T-helper 22 cell (primary cell): ENCODE measurements around the gene GATM.
"Not testable (repeated sequence)": the region's sequence is repeated elsewhere in the genome, so short reads cannot be mapped to it uniquely, and the experiment has no call there.

Source experiments
- DNase-seq: peaks from one replicate; pipeline ENCODE4 v3.0.0-alpha.2; 2020; ENCODE audit warnings: low read depth

Gene GATM

GRCh38 chr15:45389351-45389750, 11.0 kb upstream of the GATM start:
- no peak for DNase-seq

- DNase-seq, result no peak
Observed at GRCh38 chr15:45387380-45388007, 9.2 kb upstream of the GATM start.

GRCh38 chr15:45386974-45387373, 8.6 kb upstream of the GATM start:
- no peak for DNase-seq

DNA sequence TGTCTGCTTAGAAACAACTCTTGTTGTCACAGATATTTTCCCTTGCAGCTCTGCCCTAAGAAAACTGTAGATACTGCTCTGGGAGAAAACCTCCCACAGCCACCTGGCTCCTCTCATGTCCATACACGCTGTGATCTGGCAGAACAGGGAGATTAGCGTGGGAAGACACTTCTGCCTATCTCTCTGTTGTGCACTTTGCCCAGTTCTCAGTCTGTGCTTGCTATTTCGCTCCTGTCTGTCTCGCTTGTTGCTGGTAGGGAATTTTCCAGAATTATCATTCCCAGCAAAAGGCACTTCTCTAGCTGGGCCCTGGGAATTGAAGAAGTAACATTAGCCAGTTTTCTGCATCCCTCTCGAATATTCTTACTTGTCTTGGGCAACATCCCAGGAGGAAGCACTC, 8.1 kb upstream of the GATM start:
- no peak for DNase-seq

DNA sequence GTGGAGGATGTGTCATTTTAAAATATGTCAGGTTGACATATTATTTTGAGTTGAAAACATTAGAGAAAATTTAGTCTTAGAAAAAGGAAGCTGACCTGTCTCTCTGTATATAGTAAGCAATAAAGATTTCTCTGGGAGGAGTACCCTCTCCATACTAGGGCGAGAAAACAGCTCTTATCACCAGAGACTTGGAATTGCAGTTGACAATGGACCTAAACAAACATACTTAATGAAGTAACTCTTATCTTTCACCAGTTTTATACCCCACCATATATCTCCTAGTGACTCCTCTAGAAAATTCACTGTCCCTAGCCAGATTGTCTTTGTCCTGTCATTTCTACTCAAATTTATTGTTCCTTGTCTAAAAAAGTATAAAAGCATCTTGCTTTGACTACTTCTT, 7.2 kb upstream of the GATM start:
- DNase-seq, result no peak

DNA sequence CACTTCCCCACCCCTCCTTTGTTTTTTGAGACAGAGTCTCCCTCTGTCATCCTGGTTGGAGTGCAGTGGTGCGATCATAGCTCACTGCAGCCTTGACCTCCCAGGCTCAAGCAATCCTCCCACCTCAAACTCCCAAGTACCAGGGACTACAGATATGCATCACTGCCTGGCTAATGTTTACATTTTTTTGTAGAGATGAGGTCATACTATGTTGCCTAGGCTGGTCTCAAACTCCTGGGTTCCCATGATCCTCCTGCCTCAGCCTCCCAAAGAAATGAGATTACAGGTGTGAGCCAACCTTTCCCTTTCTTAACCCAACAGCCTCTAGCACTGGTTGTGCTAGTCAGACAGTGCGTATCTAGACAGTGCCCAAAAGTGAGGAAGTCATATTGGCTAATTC, 6.4 kb upstream of the GATM start:
- no peak for DNase-seq

GRCh38 chr15:45378913-45379262, 544 bp upstream of the GATM start:
- no peak for DNase-seq

- no peak for DNase-seq
Observed at GRCh38 chr15:45377609-45378148, 665 bp downstream of the GATM start.

GRCh38 chr15:45376967-45377608, 1.3 kb downstream of the GATM start:
- DNase-seq, result no peak

DNA sequence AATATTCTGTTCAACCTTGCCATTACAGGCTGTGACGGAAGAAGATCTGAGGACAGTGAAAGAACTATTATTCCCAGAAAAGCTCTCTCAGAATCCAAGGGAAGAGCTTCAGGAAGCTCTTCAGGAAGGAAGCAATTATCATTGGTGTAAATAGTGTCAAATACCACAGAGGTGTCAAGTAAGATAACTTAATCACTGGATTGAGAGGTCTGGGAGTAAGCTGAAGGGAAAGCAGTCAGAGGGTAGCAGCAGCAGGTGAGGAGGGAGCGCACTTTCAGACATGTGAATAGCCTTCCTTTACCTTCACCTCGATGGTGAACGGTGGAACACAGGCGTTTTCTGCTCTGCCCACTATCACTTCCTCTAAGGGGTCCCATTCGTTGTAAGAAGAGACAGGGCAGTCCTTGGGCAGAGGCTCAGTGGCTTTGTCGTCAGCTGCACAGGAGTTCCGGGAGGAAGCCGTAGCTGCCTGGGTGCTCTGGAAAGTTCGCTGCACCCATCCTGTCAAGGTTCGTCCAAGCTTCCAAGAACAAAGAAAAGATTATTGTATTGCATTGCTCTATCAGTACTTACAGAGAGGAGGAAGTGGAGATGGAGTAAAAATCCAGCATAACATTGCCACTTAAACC, 1.9 kb downstream of the GATM start:
- no peak for DNase-seq

DNA sequence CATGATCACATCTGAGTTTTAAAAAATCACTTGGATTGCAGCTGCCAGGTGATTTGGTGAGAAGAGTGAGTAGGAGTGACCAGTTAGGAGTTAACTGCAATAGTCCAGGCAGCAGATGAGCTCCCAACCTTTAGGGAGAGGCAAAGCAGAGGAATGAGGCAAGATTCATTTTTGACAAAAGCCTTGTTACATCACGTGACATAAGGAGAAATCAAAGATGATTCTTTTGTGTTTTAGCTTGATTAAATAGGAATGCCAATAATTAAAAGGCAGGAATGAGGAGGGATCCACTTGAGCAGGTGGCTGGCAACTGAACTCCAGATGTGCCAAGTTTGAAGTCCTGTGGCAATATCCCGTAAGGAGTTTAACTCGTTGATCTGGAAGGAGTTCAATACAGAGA, 2.5 kb downstream of the GATM start:
- DNase-seq, result no peak

DNA sequence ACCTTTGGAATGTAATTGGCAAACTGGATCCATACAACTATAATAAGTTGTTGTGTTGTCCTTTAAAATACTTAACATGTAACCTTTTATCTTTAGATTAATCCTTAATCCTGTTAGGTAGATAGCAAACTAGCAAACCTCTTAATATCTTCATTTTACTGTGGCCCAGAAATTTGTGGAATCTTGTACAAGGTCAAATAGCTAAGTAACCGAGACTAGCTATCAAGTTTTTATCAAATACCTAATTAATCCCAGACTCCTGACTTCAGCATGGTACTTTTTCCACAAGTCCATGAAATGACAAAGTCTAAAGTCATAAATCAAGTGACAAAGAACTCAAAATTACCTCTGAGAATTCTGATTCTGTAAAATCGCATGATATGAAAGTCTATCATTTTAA, 4.4 kb downstream of the GATM start:
- no peak for DNase-seq

DNA sequence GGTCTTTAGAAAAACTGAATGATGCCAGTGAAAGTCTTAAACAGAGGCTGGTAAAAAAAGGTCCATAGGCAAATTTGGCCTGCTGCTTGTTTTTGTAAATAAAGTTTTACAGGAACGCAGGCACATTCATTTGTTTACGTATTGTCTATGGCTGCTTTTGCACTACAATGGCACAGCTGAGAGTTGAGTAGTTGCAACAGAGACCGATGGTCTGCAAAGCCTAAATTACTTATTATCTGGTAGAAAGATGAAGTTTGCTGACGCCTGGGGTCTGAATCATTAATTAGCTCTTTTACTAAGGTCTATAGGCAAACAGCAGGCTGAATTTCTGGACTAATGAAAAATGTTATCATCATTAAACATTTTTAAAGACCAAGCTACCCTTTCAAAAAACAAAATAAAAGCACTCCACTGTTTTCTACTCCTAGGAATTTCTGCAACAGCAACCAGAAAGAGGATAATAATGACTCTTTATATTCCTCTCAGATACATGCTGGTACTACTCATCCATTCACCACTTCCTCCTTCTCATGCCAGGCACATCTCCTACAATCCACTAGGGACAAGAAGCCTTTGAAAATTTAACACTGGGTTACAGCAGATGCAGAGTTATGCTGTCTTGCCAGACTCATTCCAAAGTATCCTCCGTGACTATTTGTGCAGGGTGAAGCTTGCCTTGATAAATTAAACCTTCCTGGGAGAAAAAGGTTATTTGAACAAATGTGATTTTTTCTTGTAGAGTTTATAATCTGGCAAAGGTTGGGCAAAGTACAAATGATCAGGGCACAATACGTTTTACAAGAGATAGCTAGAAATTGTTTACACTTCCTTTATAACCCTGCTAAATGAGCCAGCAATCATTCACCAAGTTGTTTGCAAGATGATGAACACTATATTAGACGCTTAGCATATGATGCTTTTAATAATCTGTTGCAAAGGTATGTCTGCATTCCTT, 6.0 kb downstream of the GATM start:
- DNase-seq, result no peak

- no peak for DNase-seq
Observed at GRCh38 chr15:45371546-45371945, 6.8 kb downstream of the GATM start.

- DNase-seq, result not testable (repeated sequence)
Observed at GRCh38 chr15:45370042-45370441, 8.3 kb downstream of the GATM start.

- DNase-seq, result not testable (repeated sequence)
Observed at GRCh38 chr15:45367222-45367621, 11.1 kb downstream of the GATM start.

DNA sequence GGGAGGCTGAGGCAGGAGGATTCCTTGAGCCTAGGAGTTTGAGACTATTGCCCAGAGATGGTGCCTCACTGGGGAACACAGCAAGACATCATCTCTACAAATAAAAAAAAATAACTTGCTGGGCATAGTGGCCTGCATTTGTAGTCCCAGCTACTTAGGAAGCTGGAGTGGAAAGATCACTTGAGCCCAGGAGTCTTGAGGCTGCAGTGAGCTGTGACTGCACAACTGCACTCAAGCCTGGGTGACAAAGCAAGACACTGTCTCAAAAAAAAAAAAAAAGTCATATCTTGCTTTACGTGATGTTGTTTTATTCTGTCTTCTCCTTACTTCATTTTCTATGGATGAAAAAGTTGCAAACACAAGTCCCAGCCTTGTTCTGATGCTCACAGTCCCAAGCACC, 14.1 kb downstream of the GATM start:
- DNase-seq, result no peak

DNA sequence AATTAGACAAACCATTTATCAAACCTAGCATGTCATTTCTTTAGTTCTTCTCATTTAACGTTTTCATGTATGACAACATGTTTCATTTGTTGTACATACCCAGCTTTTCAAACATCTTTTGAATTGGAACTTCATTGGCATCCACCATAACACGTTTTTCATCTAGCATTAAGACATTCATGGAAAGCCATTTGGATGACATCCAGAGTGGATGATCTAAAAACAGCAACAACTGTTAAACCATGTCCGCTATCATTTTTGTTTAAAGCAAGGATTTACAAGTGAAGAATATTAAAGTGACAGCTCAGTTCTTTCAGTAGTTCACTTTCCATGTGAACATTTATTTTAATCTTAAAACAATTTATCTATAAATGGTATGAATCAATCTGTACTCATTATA, 14.5 kb downstream of the GATM start:
- no peak for DNase-seq

DNA sequence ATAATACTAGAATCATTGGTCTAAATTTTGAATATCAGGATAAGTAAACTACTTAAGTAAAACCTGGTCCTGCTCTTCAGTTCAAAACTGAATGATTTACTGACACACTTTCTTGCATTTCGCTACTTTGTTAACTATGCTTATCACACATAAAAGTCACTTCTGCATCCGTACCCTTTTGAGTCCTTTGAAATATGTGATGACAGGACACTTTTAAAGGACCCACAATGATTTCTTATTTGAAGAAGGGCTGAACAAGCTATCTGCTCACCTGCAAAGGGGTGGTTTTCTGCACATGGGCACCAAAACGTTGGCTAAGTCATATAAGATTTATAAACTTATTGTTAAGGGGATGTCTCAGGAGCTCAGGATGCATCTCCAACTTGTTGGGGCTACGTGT, 15.0 kb downstream of the GATM start:
- no peak for DNase-seq

GRCh38 chr15:45362419-45362818, 15.9 kb downstream of the GATM start:
- DNase-seq, result no peak

GRCh38 chr15:45361878-45362277, 16.5 kb downstream of the GATM start:
- no peak for DNase-seq

GRCh38 chr15:45355860-45356259, 22.5 kb downstream of the GATM start:
- DNase-seq, result no peak
